ENCODE data around the gene WDFY4.

Gene WDFY4

DNA sequence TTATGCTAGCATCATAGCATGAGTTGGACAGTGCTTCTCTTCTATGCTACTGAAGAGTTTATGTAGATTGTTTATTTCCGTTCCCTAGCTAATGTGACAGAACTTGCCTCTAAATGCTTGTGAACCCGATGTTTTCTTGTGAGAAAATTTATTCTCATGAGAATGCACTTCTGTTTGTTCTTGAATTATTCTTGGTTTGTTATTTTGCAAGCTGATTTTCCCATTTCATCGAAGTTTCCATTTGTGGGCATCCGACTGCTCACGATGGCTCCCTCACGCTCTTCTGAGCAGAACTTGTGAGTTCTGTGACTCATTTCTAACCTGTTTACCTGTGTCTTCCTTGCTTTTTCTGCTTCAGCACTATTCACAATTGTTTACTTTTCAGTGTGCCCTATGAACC, 59.9 kb downstream of the WDFY4 start:
- Histone ChIP-seq H3K27ac (no peak overlapping the region), H3K9me3 (no peaks in the 10 kb centered on the region), H3K27me3 (no peaks in the 10 kb centered on the region), H3K36me3 (no peaks in the 10 kb centered on the region), H3K4me3 (no peak overlapping the region), H3K4me1 (no peaks in the 10 kb centered on the region)
- DNase-seq: no peak
- TF ChIP-seq, protein P1, sequence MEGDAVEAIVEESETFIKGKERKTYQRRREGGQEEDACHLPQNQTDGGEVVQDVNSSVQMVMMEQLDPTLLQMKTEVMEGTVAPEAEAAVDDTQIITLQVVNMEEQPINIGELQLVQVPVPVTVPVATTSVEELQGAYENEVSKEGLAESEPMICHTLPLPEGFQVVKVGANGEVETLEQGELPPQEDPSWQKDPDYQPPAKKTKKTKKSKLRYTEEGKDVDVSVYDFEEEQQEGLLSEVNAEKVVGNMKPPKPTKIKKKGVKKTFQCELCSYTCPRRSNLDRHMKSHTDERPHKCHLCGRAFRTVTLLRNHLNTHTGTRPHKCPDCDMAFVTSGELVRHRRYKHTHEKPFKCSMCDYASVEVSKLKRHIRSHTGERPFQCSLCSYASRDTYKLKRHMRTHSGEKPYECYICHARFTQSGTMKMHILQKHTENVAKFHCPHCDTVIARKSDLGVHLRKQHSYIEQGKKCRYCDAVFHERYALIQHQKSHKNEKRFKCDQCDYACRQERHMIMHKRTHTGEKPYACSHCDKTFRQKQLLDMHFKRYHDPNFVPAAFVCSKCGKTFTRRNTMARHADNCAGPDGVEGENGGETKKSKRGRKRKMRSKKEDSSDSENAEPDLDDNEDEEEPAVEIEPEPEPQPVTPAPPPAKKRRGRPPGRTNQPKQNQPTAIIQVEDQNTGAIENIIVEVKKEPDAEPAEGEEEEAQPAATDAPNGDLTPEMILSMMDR (IDR thresholded peaks at IDR 0.05): no peak
- intact Hi-C loops (cut with DNase I; ENCODE audit: low total_unique reads): no loop called here

DNA sequence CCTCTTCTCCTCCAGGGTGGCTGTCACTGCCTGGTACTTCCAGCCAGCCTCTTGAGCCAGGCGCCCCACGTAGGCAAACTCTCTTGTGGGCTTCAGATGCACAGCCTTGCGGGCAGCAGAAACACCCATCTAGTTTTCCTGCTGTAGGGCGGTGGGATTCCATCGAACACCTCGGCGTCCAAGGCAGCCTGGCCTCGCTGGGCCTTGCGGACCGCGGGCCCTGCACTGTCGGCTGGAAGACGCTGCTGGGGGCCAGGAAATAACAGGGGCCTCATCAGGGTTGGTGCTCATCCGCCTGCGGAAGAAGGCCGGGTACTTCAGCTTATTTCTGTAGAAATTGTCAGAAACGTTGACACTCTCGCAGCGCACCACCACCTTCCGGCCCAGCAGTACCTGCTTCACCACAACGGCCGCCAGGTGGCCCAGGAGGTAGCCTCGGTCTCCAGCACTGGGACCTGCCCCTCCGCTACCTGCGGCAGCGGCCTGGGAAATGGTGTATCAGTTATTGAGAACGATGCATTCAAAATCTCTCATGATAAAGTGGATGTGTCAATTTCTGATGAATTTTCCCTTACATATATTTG, 61.1 kb downstream of the WDFY4 start:
- Histone ChIP-seq H3K4me1 (no peaks in the 10 kb centered on the region), H3K27ac (no peak overlapping the region), H3K36me3 (no peaks in the 10 kb centered on the region), H3K9me3 (no peaks in the 10 kb centered on the region), H3K27me3 (no peaks in the 10 kb centered on the region), H3K4me3 (no peak overlapping the region)
- TF ChIP-seq, protein P1 (IDR thresholded peaks at IDR 0.05): no peak
- no peak for DNase-seq
- intact Hi-C loops (cut with DNase I; ENCODE audit: low total_unique reads): no loop called here

DNA sequence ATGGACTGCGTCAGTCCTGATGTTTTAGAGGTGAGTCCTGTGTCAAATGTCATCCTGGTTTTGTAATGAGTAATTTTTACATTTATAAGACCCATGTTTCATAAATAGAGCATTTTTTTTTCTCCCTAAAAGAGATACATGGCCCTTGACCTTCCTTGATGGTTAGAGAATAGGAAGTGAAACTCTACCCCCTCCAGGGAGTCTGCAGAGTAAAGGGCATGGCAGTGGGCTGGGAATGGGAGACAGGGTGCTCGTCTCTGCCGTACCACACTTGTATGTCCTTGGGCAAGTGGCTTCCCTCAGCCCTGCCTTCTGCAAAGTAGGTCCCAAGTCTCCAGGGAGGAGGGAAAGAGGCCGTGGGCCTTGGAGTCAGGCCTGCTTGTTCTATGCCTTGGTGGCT, 63.9 kb downstream of the WDFY4 start:
- DNase-seq: no peak
- H3K9me3 ChIP-seq: no peaks in the 10 kb centered on the region
- H3K4me3 ChIP-seq: no peak overlapping the region
- no peaks in the 10 kb centered on the region for H3K27me3 ChIP-seq
- no peaks in the 10 kb centered on the region for H3K36me3 ChIP-seq
- no peak overlapping the region for H3K27ac ChIP-seq
- intact Hi-C loops (cut with DNase I; ENCODE audit: low total_unique reads): no loop called here
- no peaks in the 10 kb centered on the region for H3K4me1 ChIP-seq
- TF ChIP-seq, protein P1 (IDR thresholded peaks at IDR 0.05): no peak

DNA sequence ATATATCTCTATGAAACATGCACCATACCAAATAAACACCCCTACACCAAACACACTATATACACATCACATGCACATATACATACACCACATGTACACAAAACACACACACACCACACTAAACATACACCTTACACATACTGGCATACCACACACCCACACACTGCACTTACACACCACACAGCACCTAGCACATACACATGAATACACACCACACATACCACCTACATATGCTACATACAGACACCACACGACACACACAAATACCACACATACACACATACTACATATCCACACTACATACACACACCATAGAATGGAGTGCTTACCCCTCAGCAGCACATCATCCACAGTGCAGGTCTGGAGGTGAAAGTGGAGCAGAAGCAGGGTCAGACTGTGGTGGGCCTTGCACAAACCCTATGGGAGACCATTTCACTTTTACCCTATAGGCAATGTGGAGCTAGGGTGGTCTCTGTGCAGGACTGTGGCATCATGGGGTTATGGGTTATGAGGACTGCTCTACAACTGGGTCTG, 64.6 kb downstream of the WDFY4 start:
- Histone ChIP-seq H3K4me1 (no peaks in the 10 kb centered on the region), H3K27me3 (no peaks in the 10 kb centered on the region), H3K36me3 (no peaks in the 10 kb centered on the region), H3K4me3 (no peak overlapping the region), H3K27ac (no peak overlapping the region), H3K9me3 (no peaks in the 10 kb centered on the region)
- intact Hi-C loops (cut with DNase I; ENCODE audit: low total_unique reads): no loop called here
- TF ChIP-seq, protein P1 (IDR thresholded peaks at IDR 0.05): no peak
- no peak for DNase-seq

DNA sequence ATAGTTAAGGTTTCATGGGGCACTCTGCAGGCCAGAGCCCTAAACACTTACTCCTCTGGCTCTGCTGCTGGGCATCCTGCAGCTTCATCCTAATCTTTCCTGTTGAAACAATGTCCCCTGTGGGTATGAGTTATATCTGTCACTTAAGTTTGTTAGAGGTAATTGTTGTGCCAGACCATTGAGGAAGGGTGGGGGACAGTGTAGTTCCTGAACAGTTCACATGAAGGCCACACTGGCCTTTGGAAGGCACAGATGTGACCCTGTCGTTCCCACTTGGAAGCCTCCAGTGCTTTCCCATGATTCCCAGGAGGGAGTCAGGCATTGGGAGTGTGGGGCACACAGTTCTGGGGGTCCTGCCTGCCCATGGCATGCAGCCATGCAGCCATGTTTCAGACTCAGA, 65.3 kb downstream of the WDFY4 start:
- TF ChIP-seq, protein P1 (IDR thresholded peaks at IDR 0.05): no peak
- intact Hi-C loops (cut with DNase I; ENCODE audit: low total_unique reads): no loop called here
- no peak overlapping the region for H3K4me3 ChIP-seq
- H3K4me1 ChIP-seq: no peaks in the 10 kb centered on the region
- DNase-seq: no peak
- H3K27ac ChIP-seq: no peak overlapping the region
- H3K36me3 ChIP-seq: no peaks in the 10 kb centered on the region
- no peaks in the 10 kb centered on the region for H3K9me3 ChIP-seq
- H3K27me3 ChIP-seq: no peaks in the 10 kb centered on the region

DNA sequence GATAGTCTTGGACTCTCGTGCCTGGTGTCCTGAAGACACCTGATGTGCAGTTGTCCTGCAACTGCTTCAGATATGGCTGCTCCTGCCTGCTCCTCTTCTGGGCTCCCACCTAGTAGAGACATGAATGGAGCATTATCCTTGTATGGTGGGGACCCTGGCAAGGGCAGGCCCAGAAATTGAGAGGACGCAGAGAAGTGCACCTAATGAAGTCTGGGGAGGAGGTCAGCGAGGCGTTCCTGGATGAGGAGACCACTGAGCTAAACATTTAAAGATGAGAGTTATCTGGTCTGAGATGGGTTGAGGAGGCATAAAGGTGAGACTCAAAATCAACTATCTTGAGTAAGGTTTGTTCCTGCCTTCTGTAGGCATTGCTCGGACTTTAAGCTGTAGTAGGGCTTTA, 66.3 kb downstream of the WDFY4 start:
- no peaks in the 10 kb centered on the region for H3K36me3 ChIP-seq
- H3K4me1 ChIP-seq: no peaks in the 10 kb centered on the region
- H3K27me3 ChIP-seq: no peaks in the 10 kb centered on the region
- H3K9me3 ChIP-seq: no peaks in the 10 kb centered on the region
- no peak for DNase-seq
- TF ChIP-seq, protein P1 (IDR thresholded peaks at IDR 0.05): no peak
- intact Hi-C loops (cut with DNase I; ENCODE audit: low total_unique reads): no loop called here
- H3K4me3 ChIP-seq: no peak overlapping the region
- H3K27ac ChIP-seq: no peak overlapping the region
